A549 (cell line): ENCODE results near the gene IL22. TPM values are rescaled to one million over a fixed set of nuclear protein-coding genes. Genes with fewer than 3 reads are reported as not detected.

ENCODE experiments used
- ATAC-seq, 2 experiments: fragments of 200-7000 bp in 1 of 2; fragments of >200 bp in 1 of 2; cut with Nextera tagmentation in 1 of 2; cut with Tn5 transposase in 1 of 2; 3 replicates each; pipeline versions ENCODE4 v1.8.0 to v1.9.1; 2018 to 2020; ENCODE audit warnings: mild to moderate bottlenecking in 1 of 2, moderate library complexity in 1 of 2
- CTCF ChIA-PET: fragments of 300-600 bp; sonication (Branson Sonifier 250); formaldehyde crosslinking; extraction: SDS; loops from one replicate; lab custom pipeline; 2021; ENCODE audit warnings: antibody characterized with exemption, inconsistent platforms; lab: Yijun Ruan, JAX
- POLR2A ChIA-PET: fragments of 350-600 bp; formaldehyde crosslinking; extraction: SDS; loops from one replicate; lab custom pipeline; 2021; ENCODE audit warnings: antibody characterized with exemption, inconsistent platforms; lab: Yijun Ruan, JAX
- DNase-seq, 2 experiments: peaks; one replicate each; pipeline versions ENCODE4 v3.0.0 to v3.0.0-alpha.2; 2011 to 2016; ENCODE audit warnings: low read depth in 1 of 2, low spot score in 1 of 2
- FAIRE-seq: peaks from 2 replicates; lab custom pipeline; 2011; peaks lifted over from hg19 to GRCh38; lab: Jason Lieb, UNC
- H3K27ac ChIP-seq, 2 experiments: fragments of >200 bp; sonication (Bioruptor Twin); formaldehyde crosslinking; 3 replicates each; pipeline ENCODE4 v1.5.1; 2016 to 2017
- H3K4me1 ChIP-seq: fragments of >200 bp; sonication (Bioruptor Twin); formaldehyde crosslinking; 3 replicates; pipeline ENCODE4 v1.6.1; 2016
- H3K4me2 ChIP-seq: fragments of >200 bp; sonication (Bioruptor Twin); formaldehyde crosslinking; 3 replicates; pipeline ENCODE4 v1.6.1; 2016
- H3K4me3 ChIP-seq: fragments of >200 bp; sonication (Bioruptor Twin); formaldehyde crosslinking; 3 replicates; pipeline ENCODE4 v1.5.1; 2016
- H3K9me3 ChIP-seq: fragments of >200 bp; sonication (Bioruptor Twin); formaldehyde crosslinking; 3 replicates; pipeline ENCODE4 v1.6.1; 2016
- BCL3 ChIP-seq: fragments of >200 bp; sonication (Bioruptor Twin); formaldehyde crosslinking; IDR thresholded peaks from 3 replicates; pipeline ENCODE4 v1.6.1; 2016
- CBX2 ChIP-seq: fragments of 200-600 bp; sonication (generic); IDR thresholded peaks from 2 replicates; pipeline ENCODE4 v1.6.1; 2016; ENCODE audit warnings: low read depth, mild to moderate bottlenecking, borderline replicate concordance
- CBX8 ChIP-seq: fragments of 200-600 bp; sonication (generic); IDR thresholded peaks from 2 replicates; pipeline ENCODE4 v1.6.1; 2016
- E2F6 ChIP-seq: IDR thresholded peaks from 2 replicates; pipeline ENCODE4 v1.6.1; 2012; ENCODE audit warnings: low read depth, borderline replicate concordance
- EHMT2 ChIP-seq: fragments of 200-600 bp; sonication (generic); IDR thresholded peaks from 2 replicates; pipeline ENCODE4 v1.6.1; 2016; ENCODE audit warnings: antibody characterized with exemption, low read depth, mild to moderate bottlenecking, moderate library complexity
- ELK1 ChIP-seq: fragments of 150-350 bp; IDR thresholded peaks from 2 replicates; pipeline ENCODE4 v1.6.1; 2014; ENCODE audit warnings: low read depth, mild to moderate bottlenecking, low read length
- EP300 ChIP-seq, 2 experiments: fragments of >200 bp; sonication (Bioruptor Twin); formaldehyde crosslinking; IDR thresholded peaks; 2 replicates in 1 of 2; 3 replicates in 1 of 2; pipeline ENCODE4 v1.6.1; 2016 to 2017
- ESRRA ChIP-seq: fragments of 150-350 bp; IDR thresholded peaks from 2 replicates; pipeline ENCODE4 v1.6.1; 2014; ENCODE audit warnings: mild to moderate bottlenecking, low read length, borderline replicate concordance
- FOXS1 ChIP-seq: fragments of 250-450 bp; sonication (Bioruptor Pico); IDR thresholded peaks from 2 replicates; pipeline ENCODE4 v1.5.0; 2020; ENCODE audit warnings: mild to moderate bottlenecking, moderate library complexity
- GATA3 ChIP-seq: IDR thresholded peaks from 2 replicates; pipeline ENCODE4 v1.6.1; 2012; ENCODE audit warnings: borderline replicate concordance
- HDAC2 ChIP-seq: fragments of 200-600 bp; sonication (generic); IDR thresholded peaks from 2 replicates; pipeline ENCODE4 v1.6.1; 2016
- HES2 ChIP-seq: fragments of >200 bp; sonication (Bioruptor Twin); formaldehyde crosslinking; IDR thresholded peaks from 2 replicates; pipeline ENCODE4 v1.6.1; 2016
- HEYL ChIP-seq: fragments of 250-450 bp; sonication (Bioruptor Pico); IDR thresholded peaks from 2 replicates; pipeline ENCODE4 v1.8.0; 2021; ENCODE audit warnings: mild to moderate bottlenecking, moderate library complexity
- HMGXB4 ChIP-seq: fragments of 250-450 bp; sonication (Bioruptor Pico); IDR thresholded peaks from 2 replicates; pipeline ENCODE4 v1.5.0; 2021; ENCODE audit warnings: mild to moderate bottlenecking, moderate library complexity, borderline replicate concordance
- HOXB5 ChIP-seq: fragments of 250-450 bp; sonication (Bioruptor Pico); IDR thresholded peaks from 2 replicates; pipeline ENCODE4 v1.5.0; 2020; ENCODE audit warnings: mild to moderate bottlenecking, moderate library complexity
- KDM1A ChIP-seq: fragments of 200-600 bp; sonication (generic); IDR thresholded peaks from 2 replicates; pipeline ENCODE4 v1.6.1; 2016; ENCODE audit warnings: low read depth, mild to moderate bottlenecking
- KDM5A ChIP-seq: fragments of 200-600 bp; sonication (generic); IDR thresholded peaks from 2 replicates; pipeline ENCODE4 v1.6.1; 2016; ENCODE audit warnings: antibody characterized with exemption, mild to moderate bottlenecking
- MAFK ChIP-seq: fragments of 450-650 bp; IDR thresholded peaks from 2 replicates; pipeline ENCODE4 v1.6.1; 2014; ENCODE audit not compliant: partially characterized antibody
- MYC ChIP-seq: IDR thresholded peaks from 2 replicates; pipeline ENCODE4 v1.6.1; 2012; ENCODE audit warnings: mild to moderate bottlenecking, inconsistent platforms, low read length, improper control_type of control experiment, borderline replicate concordance
- NR3C1 ChIP-seq: fragments of >200 bp; sonication (Bioruptor Twin); formaldehyde crosslinking; IDR thresholded peaks from 3 replicates; pipeline ENCODE4 v1.6.1; 2017
- POLR2A ChIP-seq: IDR thresholded peaks from 2 replicates; pipeline ENCODE4 v1.6.1; 2012; ENCODE audit warnings: mild to moderate bottlenecking, low read length
- RAD21 ChIP-seq, 2 experiments: fragments of >200 bp in 1 of 2; sonication (Bioruptor Twin) in 1 of 2; formaldehyde crosslinking in 1 of 2; IDR thresholded peaks in 1 of 2; conservative IDR thresholded peaks in 1 of 2; 2 replicates in 1 of 2; 3 replicates in 1 of 2; pipeline ENCODE4 v1.6.1; 2012 to 2018; ENCODE audit warnings: inconsistent platforms in 1 of 2
- RARB ChIP-seq: fragments of 250-450 bp; sonication (Bioruptor Pico); IDR thresholded peaks from 2 replicates; pipeline ENCODE4 v1.8.0; 2021; ENCODE audit warnings: mild to moderate bottlenecking, moderate library complexity
- RCOR1 ChIP-seq: fragments of 150-350 bp; IDR thresholded peaks from 2 replicates; pipeline ENCODE4 v1.6.1; 2014; ENCODE audit warnings: antibody characterized with exemption, low read length, low read depth
- REST ChIP-seq: fragments of 200-600 bp; sonication (generic); IDR thresholded peaks from 2 replicates; pipeline ENCODE4 v1.6.1; 2016; ENCODE audit warnings: antibody characterized with exemption, mild to moderate bottlenecking, moderate library complexity
- RFX5 ChIP-seq: fragments of 450-650 bp; IDR thresholded peaks from 2 replicates; pipeline ENCODE4 v1.7.1; 2014; ENCODE audit warnings: antibody characterized with exemption, mild to moderate bottlenecking, moderate library complexity
- SMC3 ChIP-seq: fragments of >200 bp; sonication (Bioruptor Twin); formaldehyde crosslinking; IDR thresholded peaks from 3 replicates; pipeline ENCODE4 v1.6.1; 2018; ENCODE audit warnings: inconsistent platforms
- SREBF2 ChIP-seq: fragments of 450-650 bp; IDR thresholded peaks from 2 replicates; pipeline ENCODE4 v1.6.1; 2014; ENCODE audit warnings: mild to moderate bottlenecking, moderate library complexity
- ZNF302 ChIP-seq: fragments of 250-450 bp; sonication (Bioruptor Pico); IDR thresholded peaks from 2 replicates; pipeline ENCODE4 v1.9.0; 2021; ENCODE audit warnings: inconsistent platforms, mild to moderate bottlenecking, moderate library complexity
- WGBS: methylation state at CpG from one replicate; pipeline ENCODE4 v1.1.6; 2017; ENCODE audit errors: missing lambda C conversion rate; 5-methylcytosine and 5-hydroxymethylcytosine counted together
- polyA plus RNA-seq, 4 experiments: library from polyadenylated mRNA; depleted of rRNA in 3 of 4; stranded (reverse); fragments of >200 nt; fragmentation: RNase III in 1 of 4; extraction: RNeasy Plus Mini Kit Qiagen cat#74134 plus additional on column Dnase treatment in 1 of 4; gene quantifications; 2 replicates in 3 of 4; 3 replicates in 1 of 4; pipeline ENCODE4 v1.2.3, GENCODE V29; 2011 to 2017

The IL22 gene
- polyA plus RNA-seq, 2 of the 4 experiments (the other 2 are of a cell fraction): not detected

GRCh38 chr12:68206446-68206845 lies 47.0 kb downstream of the IL22 start:
- ATAC-seq (no peak), DNase-seq (no peak), FAIRE-seq (no peak)
- 0% methylated on average over 1 of the region's 1 CpG for WGBS
- Histone ChIP-seq H3K4me1 (no peaks in the 10 kb centered on the region), H3K9me3 (no peaks in the 10 kb centered on the region), H3K4me2 (no peak overlapping the region), H3K4me3 (no peak overlapping the region), H3K27ac (no peak overlapping the region)
- ChIA-PET CTCF (interaction anchor here (0.6 to 1.0 kb wide), 2 partner anchors 16 to 25 kb away, joined by 3 read pairs; no protein-coding TSS in a partner anchor), POLR2A (no interaction called here)
- TF ChIP-seq RARB (CRISPR knock-in tag) (no peak), E2F6 (no peak), NR3C1 (no peak), HEYL (CRISPR knock-in tag) (no peak), RFX5 (no peak), POLR2A (no peak), BCL3 (no peak), REST (no peak), CBX8 (no peak), SREBF2 (no peak), KDM1A (no peak), RAD21 (conservative IDR thresholded peaks at IDR 0.05 in 1 of 2, IDR thresholded peaks at IDR 0.05 in 1 of 2) (no peak), SMC3 (no peak), EHMT2 (no peak), MAFK (no peak), HMGXB4 (CRISPR knock-in tag) (no peak), RCOR1 (no peak), MYC (no peak), HDAC2 (no peak)

GRCh38 chr12:68203460-68203875 lies 49.9 kb downstream of the IL22 start:
- CTCF ChIA-PET: no interaction called here
- FAIRE-seq: no peak
- POLR2A ChIA-PET: no interaction called here
- no peak for TF ChIP-seq CBX8
- TF ChIP-seq ESRRA: no peak
- no peak for TF ChIP-seq GATA3
- TF ChIP-seq ELK1: no peak
- no peak for TF ChIP-seq HDAC2
- no peak for TF ChIP-seq KDM1A
- TF ChIP-seq ZNF302 (CRISPR knock-in tag): no peak
- TF ChIP-seq FOXS1: no peak
- TF ChIP-seq KDM5A: no peak
- no peak for TF ChIP-seq HMGXB4 (CRISPR knock-in tag)
- no peak for TF ChIP-seq HOXB5 (CRISPR knock-in tag)
- TF ChIP-seq CBX2: no peak
- no peak for TF ChIP-seq EP300 (IDR thresholded peaks at IDR 0.05)
- no peak for TF ChIP-seq SMC3
- no peak for TF ChIP-seq RCOR1
- no peak for TF ChIP-seq MAFK
- TF ChIP-seq HES2: no peak

More at GRCh38 chr12:68203460-68203875, 49.9 kb downstream of the IL22 start:
- no peaks in the 10 kb centered on the region for H3K4me1 ChIP-seq
- H3K27ac ChIP-seq: no peak overlapping the region
- H3K4me2 ChIP-seq: no peak overlapping the region
- no peak overlapping the region for H3K4me3 ChIP-seq
- no peak for DNase-seq
- no peak; a peak in 2 of 6 replicates for ATAC-seq
- no peaks in the 10 kb centered on the region for H3K9me3 ChIP-seq
- 35% methylated on average over 5 of the region's 5 CpGs for WGBS
